Muscle of leg (tissue), 11 donors: ENCODE results near the gene GOLGA8R. TPM values are rescaled to one million over a fixed set of nuclear protein-coding genes. Genes with fewer than 3 reads are reported as not detected.
"Not testable (repeated sequence)": the region's sequence is repeated elsewhere in the genome, so short reads cannot be mapped to it uniquely, and the experiment has no call there.

Experiments
- DNase-seq: peaks from one replicate; pipeline ENCODE4 v3.0.0; 2013
- H3K27ac ChIP-seq: one replicate; pipeline ENCODE4 v1.5.1; 2013; ENCODE audit warnings: mild to moderate bottlenecking, low read length, control low read depth
- H3K27me3 ChIP-seq: one replicate; pipeline ENCODE4 v1.6.1; 2013; ENCODE audit warnings: low read length; ENCODE audit not compliant: control insufficient read depth, insufficient read depth
- H3K36me3 ChIP-seq: one replicate; pipeline ENCODE4 v1.6.1; 2013; ENCODE audit warnings: low read length; ENCODE audit not compliant: control insufficient read depth, insufficient read depth
- H3K4me1 ChIP-seq: one replicate; pipeline ENCODE4 v1.6.1; 2013; ENCODE audit warnings: low read length; ENCODE audit not compliant: control insufficient read depth, insufficient read depth
- H3K4me3 ChIP-seq: one replicate; pipeline ENCODE4 v1.5.1; 2013; ENCODE audit warnings: low read length, control low read depth
- H3K9me3 ChIP-seq: replicated peaks from 2 replicates; pipeline ENCODE4 v1.6.1; 2013; ENCODE audit warnings: low read depth, low read length; ENCODE audit not compliant: control insufficient read depth
- WGBS: methylation state at CpG from one replicate; pipeline ENCODE4 v1.1.5; 2013; ENCODE audit warnings: missing lambda C conversion rate; ENCODE audit not compliant: insufficient coverage; 5-methylcytosine and 5-hydroxymethylcytosine counted together
- polyA plus RNA-seq, 8 donors: library from polyadenylated mRNA; unstranded; fragments of 120-200 nt; gene quantifications; one replicate each; pipeline versions ENCODE4 v1.2.1 to v1.2.3, GENCODE V29; 2013; ENCODE audit warnings: inconsistent platforms in 1 of 8, low replicate concordance in 1 of 8; ENCODE audit not compliant: insufficient read length in 8 of 8, insufficient read depth in 1 of 8
- total RNA-seq: library from RNA; stranded (reverse); fragments of 120-200 nt; gene quantifications from one replicate; pipeline ENCODE4 v1.2.4, GENCODE V29; 2013

The GOLGA8R gene
- total and polyA plus RNA-seq, 9 donors, result 3.0 to 14.1 (median 4.8) TPM

GRCh38 chr15:30355043-30355442 is 59.0 kb downstream of the GOLGA8R start:
- not testable (repeated sequence) for H3K36me3 ChIP-seq, H3K27me3 ChIP-seq, DNase-seq, H3K27ac ChIP-seq, H3K4me3 ChIP-seq, H3K9me3 ChIP-seq, H3K4me1 ChIP-seq
- WGBS, result no CpG with 5 or more reads among the region's 6 CpGs

Other genes with a start within 250 kb of the GOLGA8R start
- 0.62 TPM for gene CHRFAM7A, start 20.7 kb downstream of the GOLGA8R start, total RNA-seq
- gene CHRFAM7A, start 20.7 kb downstream of the GOLGA8R start, polyA plus RNA-seq, result 1 to 10 TPM in 7 of 8 donors, under 1 TPM in 1; 0.66 to 2.4 (median 1.2) TPM
- 0.75 TPM for gene GOLGA8Q, start 137.8 kb upstream of the GOLGA8R start, total RNA-seq
- 1 to 10 TPM in 5 of 8 donors, under 1 TPM in 3; 0.49 to 3.4 (median 1.1) TPM for gene GOLGA8Q, start 137.8 kb upstream of the GOLGA8R start, polyA plus RNA-seq
- 0.49 TPM for gene GOLGA8H, start 189.8 kb upstream of the GOLGA8R start, total RNA-seq
- under 1 TPM; 0.13 to 0.74 (median 0.45) TPM for gene GOLGA8H, start 189.8 kb upstream of the GOLGA8R start, polyA plus RNA-seq